ENCODE data around the gene MZT2A.
"Not testable (repeated sequence)": the region's sequence is repeated elsewhere in the genome, so short reads cannot be mapped to it uniquely, and the experiment has no call there.

The MZT2A gene

GRCh38 chr2:131519871-131520470, 27.8 kb upstream of the MZT2A start:
- DNase-seq = not testable (repeated sequence)

- no peak for DNase-seq
Observed at GRCh38 chr2:131519466-131519865, 27.3 kb upstream of the MZT2A start.

- DNase-seq = not testable (repeated sequence)
Observed at GRCh38 chr2:131518531-131518930, 26.3 kb upstream of the MZT2A start.

GRCh38 chr2:131517856-131518255, 25.7 kb upstream of the MZT2A start:
- not testable (repeated sequence) for DNase-seq

GRCh38 chr2:131517106-131517831, 25.1 kb upstream of the MZT2A start:
- no peak for DNase-seq

- peak; percentile 66 for DNase-seq
Observed at GRCh38 chr2:131516621-131517020, 24.4 kb upstream of the MZT2A start.

- DNase-seq = no peak
Observed at GRCh38 chr2:131516011-131516410, 23.8 kb upstream of the MZT2A start.

GRCh38 chr2:131515235-131515634, 23.0 kb upstream of the MZT2A start:
- not testable (repeated sequence) for DNase-seq

- DNase-seq = not testable (repeated sequence)
Observed at GRCh38 chr2:131514408-131515166, 22.4 kb upstream of the MZT2A start.

- DNase-seq = not testable (repeated sequence)
Observed at GRCh38 chr2:131511969-131512870, 20.0 kb upstream of the MZT2A start.

- DNase-seq = not testable (repeated sequence)
Observed at GRCh38 chr2:131511291-131511968, 19.2 kb upstream of the MZT2A start.

GRCh38 chr2:131509615-131510014, 17.4 kb upstream of the MZT2A start:
- no peak for DNase-seq

GRCh38 chr2:131504082-131504750, 12.0 kb upstream of the MZT2A start:
- not testable (repeated sequence) for DNase-seq

GRCh38 chr2:131503587-131503986, 11.4 kb upstream of the MZT2A start:
- DNase-seq = not testable (repeated sequence)

- DNase-seq = not testable (repeated sequence)
Observed at GRCh38 chr2:131498321-131498973, 6.2 kb upstream of the MZT2A start.

GRCh38 chr2:131495506-131495905, 3.3 kb upstream of the MZT2A start:
- not testable (repeated sequence) for DNase-seq

GRCh38 chr2:131493199-131493968, 1.2 kb upstream of the MZT2A start:
- DNase-seq = no peak

GRCh38 chr2:131492418-131493198, 411 bp upstream of the MZT2A start:
- DNase-seq = peak; percentile 95

- DNase-seq = not testable (repeated sequence)
Observed at GRCh38 chr2:131491469-131491836, 744 bp downstream of the MZT2A start.
